ENCODE results near the gene XYLT1. TPM values are rescaled to one million over a fixed set of nuclear protein-coding genes. Genes with fewer than 3 reads are reported as not detected.

Gene XYLT1
- total RNA-seq, 1 experiment from 2014 or later, result 25.0 TPM

DNA sequence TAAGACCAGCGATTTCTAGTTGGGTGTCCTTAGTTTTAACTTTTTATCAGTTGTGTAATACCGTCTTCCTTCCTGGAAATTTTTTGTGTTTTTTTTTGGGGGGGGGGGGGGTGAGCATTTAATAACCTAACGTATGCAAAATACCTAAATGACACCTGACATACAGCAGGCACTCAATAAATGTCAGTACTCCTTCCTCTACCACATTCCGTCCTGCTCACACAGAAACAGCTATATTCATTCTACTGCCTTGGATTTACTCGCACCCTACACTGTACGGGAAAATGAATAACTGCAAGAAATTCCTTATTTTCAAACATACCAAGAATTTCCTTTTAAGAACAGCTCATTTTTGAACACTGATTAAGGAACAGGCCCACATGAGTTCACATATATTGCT, 5.3 kb downstream of the XYLT1 start:
- Mint-ChIP-seq H3K27ac (peak overlapping the region; percentile 36; the same call in 1 of the 2 replicates), H3K27me3 (ENCODE audit: low read depth) (peaks cover 16% of the 10 kb centered on the region), H3K4me1 (peaks cover 73% of the 10 kb centered on the region), H3K9me3 (peaks cover 12% of the 10 kb centered on the region), H3K36me3 (peaks cover 22% of the 10 kb centered on the region), H3K4me3 (no peak overlapping the region)
- POLR2A ChIA-PET, result no interaction called here
- ATAC-seq (no peak), DNase-seq (ENCODE audit: low spot score) (no peak)
- CTCF ChIA-PET, result interaction anchor here (0.7 to 4.8 kb wide), 3 partner anchors 80 to 230 kb away, joined by 3 to 57 read pairs (median 4); no protein-coding TSS in a partner anchor
- TF ChIP-seq FOXP1 (CRISPR knock-in tag; IDR thresholded peaks at IDR 0.05; ENCODE audit: borderline replicate concordance), result no peak
- TF ChIP-seq, protein P1, sequence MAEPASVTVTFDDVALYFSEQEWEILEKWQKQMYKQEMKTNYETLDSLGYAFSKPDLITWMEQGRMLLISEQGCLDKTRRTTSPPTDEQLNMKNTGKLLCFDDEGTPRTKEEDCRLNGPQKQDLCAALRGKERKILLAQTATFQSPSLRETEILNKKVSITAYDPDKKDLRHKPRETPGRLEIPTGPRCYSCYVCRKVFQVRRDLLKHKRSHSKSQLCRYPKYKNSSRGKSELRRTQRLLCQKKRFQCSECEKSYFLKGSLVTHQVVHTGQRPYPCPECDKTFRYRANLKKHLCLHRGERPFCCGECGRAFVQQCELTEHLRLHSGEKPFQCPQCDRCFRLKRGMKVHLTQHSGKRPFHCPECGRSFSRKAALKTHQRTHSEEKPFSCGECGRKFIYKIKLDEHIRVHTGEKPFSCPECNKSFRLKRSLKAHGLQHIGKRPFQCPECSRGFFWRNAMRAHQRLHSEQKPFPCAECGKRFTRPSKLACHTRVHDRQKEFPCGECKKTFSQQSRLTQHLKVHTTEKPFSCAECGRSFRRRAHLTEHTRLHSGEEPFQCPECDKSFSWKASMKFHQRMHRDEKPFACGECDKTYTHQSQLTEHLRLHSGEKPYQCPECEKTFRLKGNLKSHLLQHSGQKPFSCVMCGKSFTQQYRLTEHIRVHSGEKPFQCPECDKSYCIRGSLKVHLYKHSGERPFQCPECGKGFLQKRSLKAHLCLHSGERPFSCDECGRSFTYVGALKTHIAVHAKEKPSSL (CRISPR knock-in tag; conservative IDR thresholded peaks at IDR 0.05), result no peak
- no peak for TF ChIP-seq ZNF232 (CRISPR knock-in tag; IDR thresholded peaks at IDR 0.05)
- TF ChIP-seq RELA (CRISPR knock-in tag; IDR thresholded peaks at IDR 0.05; ENCODE audit: borderline replicate concordance), result no peak

DNA sequence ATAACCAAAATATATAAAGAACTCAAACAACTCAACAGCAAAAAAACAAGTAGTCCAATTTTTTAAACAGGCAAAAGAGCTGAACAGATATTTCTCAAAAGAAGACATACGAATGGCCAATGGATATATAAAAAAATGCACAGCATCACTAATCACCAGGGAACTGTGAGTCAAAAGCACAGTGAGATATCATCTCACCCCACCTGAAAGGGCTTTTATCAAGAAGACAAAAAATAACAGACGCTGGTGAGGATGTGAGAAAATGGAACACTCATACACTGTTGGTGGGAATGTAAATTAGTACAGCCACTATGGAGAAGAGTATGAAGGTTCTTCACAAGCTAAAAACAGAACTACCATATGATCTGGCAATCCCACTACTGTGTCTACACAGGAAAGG, 7.4 kb downstream of the XYLT1 start:
- DNase-seq (ENCODE audit: low spot score) (no peak), ATAC-seq (no peak)
- TF ChIP-seq GABPB1 (CRISPR knock-in tag; IDR thresholded peaks at IDR 0.05), result no peak
- TF ChIP-seq, protein P2, sequence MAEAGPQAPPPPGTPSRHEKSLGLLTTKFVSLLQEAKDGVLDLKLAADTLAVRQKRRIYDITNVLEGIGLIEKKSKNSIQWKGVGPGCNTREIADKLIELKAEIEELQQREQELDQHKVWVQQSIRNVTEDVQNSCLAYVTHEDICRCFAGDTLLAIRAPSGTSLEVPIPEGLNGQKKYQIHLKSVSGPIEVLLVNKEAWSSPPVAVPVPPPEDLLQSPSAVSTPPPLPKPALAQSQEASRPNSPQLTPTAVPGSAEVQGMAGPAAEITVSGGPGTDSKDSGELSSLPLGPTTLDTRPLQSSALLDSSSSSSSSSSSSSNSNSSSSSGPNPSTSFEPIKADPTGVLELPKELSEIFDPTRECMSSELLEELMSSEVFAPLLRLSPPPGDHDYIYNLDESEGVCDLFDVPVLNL (CRISPR knock-in tag; IDR thresholded peaks at IDR 0.05; ENCODE audit: borderline replicate concordance, low read depth), result no peak
- TF ChIP-seq, protein P3, sequence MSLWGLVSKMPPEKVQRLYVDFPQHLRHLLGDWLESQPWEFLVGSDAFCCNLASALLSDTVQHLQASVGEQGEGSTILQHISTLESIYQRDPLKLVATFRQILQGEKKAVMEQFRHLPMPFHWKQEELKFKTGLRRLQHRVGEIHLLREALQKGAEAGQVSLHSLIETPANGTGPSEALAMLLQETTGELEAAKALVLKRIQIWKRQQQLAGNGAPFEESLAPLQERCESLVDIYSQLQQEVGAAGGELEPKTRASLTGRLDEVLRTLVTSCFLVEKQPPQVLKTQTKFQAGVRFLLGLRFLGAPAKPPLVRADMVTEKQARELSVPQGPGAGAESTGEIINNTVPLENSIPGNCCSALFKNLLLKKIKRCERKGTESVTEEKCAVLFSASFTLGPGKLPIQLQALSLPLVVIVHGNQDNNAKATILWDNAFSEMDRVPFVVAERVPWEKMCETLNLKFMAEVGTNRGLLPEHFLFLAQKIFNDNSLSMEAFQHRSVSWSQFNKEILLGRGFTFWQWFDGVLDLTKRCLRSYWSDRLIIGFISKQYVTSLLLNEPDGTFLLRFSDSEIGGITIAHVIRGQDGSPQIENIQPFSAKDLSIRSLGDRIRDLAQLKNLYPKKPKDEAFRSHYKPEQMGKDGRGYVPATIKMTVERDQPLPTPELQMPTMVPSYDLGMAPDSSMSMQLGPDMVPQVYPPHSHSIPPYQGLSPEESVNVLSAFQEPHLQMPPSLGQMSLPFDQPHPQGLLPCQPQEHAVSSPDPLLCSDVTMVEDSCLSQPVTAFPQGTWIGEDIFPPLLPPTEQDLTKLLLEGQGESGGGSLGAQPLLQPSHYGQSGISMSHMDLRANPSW (CRISPR knock-in tag; conservative IDR thresholded peaks at IDR 0.05; ENCODE audit: low read depth), result no peak
- Mint-ChIP-seq H3K36me3 (peaks cover 23% of the 10 kb centered on the region), H3K27ac (no peak overlapping the region), H3K4me3 (no peak overlapping the region), H3K9me3 (peaks cover 12% of the 10 kb centered on the region), H3K27me3 (ENCODE audit: low read depth) (peaks cover 2% of the 10 kb centered on the region; the same call in 1 of the 2 replicates), H3K4me1 (peaks cover 72% of the 10 kb centered on the region)
- ChIA-PET POLR2A (no interaction called here), CTCF (interaction anchor here (1.1 kb wide), 1 partner anchor 84 kb away, joined by 3 read pairs; no protein-coding TSS in a partner anchor)

DNA sequence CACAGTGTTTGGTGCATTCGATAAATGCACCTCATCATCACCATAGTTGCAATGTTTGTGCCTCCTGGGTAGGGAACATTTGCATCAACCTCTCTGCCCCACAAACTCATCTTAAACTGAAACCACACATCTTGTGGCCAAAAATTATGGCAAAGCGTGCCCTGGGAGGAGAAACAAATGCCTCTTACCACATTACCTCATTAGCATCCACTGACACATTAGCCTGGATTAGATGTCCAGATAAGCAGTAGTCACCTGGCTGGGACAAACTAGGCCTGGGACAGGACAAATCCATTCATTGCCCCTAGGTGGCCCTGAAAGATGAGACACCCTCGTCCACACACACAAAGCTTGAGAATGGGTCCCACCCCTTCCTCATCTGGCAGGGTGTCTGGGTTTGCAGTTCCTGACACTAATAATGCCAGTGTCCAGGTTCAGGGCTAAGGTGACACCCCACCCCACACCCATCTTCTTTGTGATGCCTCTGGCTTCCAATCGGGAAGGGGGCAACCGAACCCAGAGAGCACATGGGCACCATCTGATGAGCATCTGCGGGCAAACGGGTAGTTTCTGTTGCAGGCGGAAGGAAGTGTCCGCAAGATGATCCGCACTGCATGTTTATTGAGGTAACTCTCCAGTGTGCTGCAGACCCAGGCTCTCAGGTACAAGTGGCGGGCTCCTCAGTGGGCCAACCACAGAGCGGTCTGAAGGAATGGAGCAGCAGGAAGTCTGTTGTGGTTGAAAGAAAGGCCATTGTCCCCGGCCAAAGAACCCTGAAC, 8.6 kb downstream of the XYLT1 start:
- CTCF ChIA-PET, result interaction anchor here (0.6 to 1.5 kb wide), 5 partner anchors 56 to 268 kb away, joined by 3 read pairs; no protein-coding TSS in a partner anchor
- peaks cover 12% of the 10 kb centered on the region for H3K9me3 Mint-ChIP-seq
- H3K4me3 Mint-ChIP-seq, result no peak overlapping the region
- peaks cover 69% of the 10 kb centered on the region for H3K4me1 Mint-ChIP-seq
- POLR2A ChIA-PET, result no interaction called here
- H3K27ac Mint-ChIP-seq, result no peak overlapping the region
- no peaks in the 10 kb centered on the region for H3K27me3 Mint-ChIP-seq (ENCODE audit: low read depth)
- TF ChIP-seq GABPB1 (CRISPR knock-in tag; IDR thresholded peaks at IDR 0.05) (no peak), CBFB (CRISPR knock-in tag; IDR thresholded peaks at IDR 0.05; ENCODE audit: low read depth) (no peak), NFE2L1 (CRISPR knock-in tag; IDR thresholded peaks at IDR 0.05) (no peak), NR2C2 (CRISPR knock-in tag; IDR thresholded peaks at IDR 0.05) (no peak), HMGA2 (CRISPR knock-in tag; IDR thresholded peaks at IDR 0.05) (no peak), ETV6 (CRISPR knock-in tag; IDR thresholded peaks at IDR 0.05) (no peak), OVOL2 (CRISPR knock-in tag; IDR thresholded peaks at IDR 0.05; ENCODE audit: borderline replicate concordance) (no peak)
- TF ChIP-seq, protein P4, sequence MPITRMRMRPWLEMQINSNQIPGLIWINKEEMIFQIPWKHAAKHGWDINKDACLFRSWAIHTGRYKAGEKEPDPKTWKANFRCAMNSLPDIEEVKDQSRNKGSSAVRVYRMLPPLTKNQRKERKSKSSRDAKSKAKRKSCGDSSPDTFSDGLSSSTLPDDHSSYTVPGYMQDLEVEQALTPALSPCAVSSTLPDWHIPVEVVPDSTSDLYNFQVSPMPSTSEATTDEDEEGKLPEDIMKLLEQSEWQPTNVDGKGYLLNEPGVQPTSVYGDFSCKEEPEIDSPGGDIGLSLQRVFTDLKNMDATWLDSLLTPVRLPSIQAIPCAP (CRISPR knock-in tag; IDR thresholded peaks at IDR 0.05), result no peak
- peaks cover 23% of the 10 kb centered on the region for H3K36me3 Mint-ChIP-seq
- DNase-seq (ENCODE audit: low spot score), result no peak
- ATAC-seq, result peak; percentile 82
